ENCODE data around the gene SLC37A3. TPM values are rescaled to one million over a fixed set of nuclear protein-coding genes. Genes with fewer than 3 reads are reported as not detected.

SLC37A3 gene
- total RNA-seq, 2 experiments from 2014 or later = 8.0 to 10.0 TPM

DNA sequence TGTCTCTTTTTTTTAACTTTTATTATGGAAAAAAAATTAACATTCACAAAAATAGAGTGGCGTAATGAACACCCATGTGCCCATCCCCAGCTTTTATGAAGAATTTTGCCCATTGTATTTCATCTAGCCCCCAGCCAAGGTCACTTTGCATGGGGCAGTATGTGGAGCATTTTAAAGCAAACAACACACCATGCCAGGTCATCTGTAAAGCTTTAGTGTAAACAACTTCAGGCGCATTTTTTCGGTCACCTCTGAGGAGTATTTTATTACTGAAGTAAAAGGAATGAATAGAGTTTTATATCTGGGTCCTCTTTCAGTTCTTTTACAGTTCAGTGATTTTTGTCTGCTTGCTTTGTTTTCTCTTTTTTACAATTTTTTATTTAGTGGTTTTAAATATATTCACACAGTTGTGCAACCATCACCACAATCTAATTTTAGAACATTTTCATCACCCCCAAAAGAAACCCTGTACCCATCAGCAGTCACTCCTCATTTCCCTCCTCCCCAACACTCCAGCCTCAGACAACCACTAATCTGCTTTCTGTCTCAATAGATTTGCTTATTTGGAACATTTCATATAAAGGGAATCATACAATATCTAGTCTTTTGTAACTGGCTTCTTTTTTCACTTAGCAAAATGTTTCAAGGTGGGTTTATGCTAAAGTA lies 87.9 kb downstream of the SLC37A3 start:
- Histone ChIP-seq H2AFZ (ENCODE audit: low read length) (no peak overlapping the region), H3K36me3 (ENCODE audit: insufficient read depth, low read length) (no peaks in the 10 kb centered on the region), H3K79me2 (ENCODE audit: insufficient read depth, low read depth, low read length) (no peaks in the 10 kb centered on the region), H3K4me3 (ENCODE audit: low read depth, low read length, poor library complexity, severe bottlenecking) (no peak overlapping the region), H3K4me2 (ENCODE audit: low read length) (no peak overlapping the region), H3K9me2 (ENCODE audit: insufficient read depth, low read length) (no peaks in the 10 kb centered on the region), H3K9me3 (ENCODE audit: low read length) (0 out of 2 replicates have a peak, but pooled peaks cover 5% of the 10 kb centered on the region), H4K20me1 (ENCODE audit: insufficient read depth, low read length) (no peaks in the 10 kb centered on the region), H3K27ac (ENCODE audit: low read depth, low read length, poor library complexity, severe bottlenecking) (no peak overlapping the region), H3K4me1 (ENCODE audit: insufficient read depth, low read length, poor library complexity, severe bottlenecking) (no peaks in the 10 kb centered on the region)
- ChIA-PET CTCF (ENCODE audit: unreplicated experiment) (no interaction called here), POLR2A (no interaction called here)
- BruUV-seq (replicated peaks) = no TSS peak
- DNase-seq (ENCODE audit: low spot score) = no peak
- TF ChIP-seq EZH2phosphoT487 (IDR thresholded peaks at IDR 0.05; ENCODE audit: borderline replicate concordance, low read depth, low read length) (no peak), CTCF (conservative IDR thresholded peaks at IDR 0.05; ENCODE audit: low read length) (no peak)
- intact Hi-C loops (cut with micrococcal nuclease; ENCODE audit: unreplicated experiment) = no loop called here

GRCh38 chr7:140308060-140308459 lies 90.3 kb downstream of the SLC37A3 start:
- Histone ChIP-seq H3K4me1 (ENCODE audit: insufficient read depth, low read length, poor library complexity, severe bottlenecking) (no peaks in the 10 kb centered on the region), H2AFZ (ENCODE audit: low read length) (no peak overlapping the region), H3K9me2 (ENCODE audit: insufficient read depth, low read length) (no peaks in the 10 kb centered on the region), H3K4me2 (ENCODE audit: low read length) (no peak overlapping the region), H3K27ac (ENCODE audit: low read depth, low read length, poor library complexity, severe bottlenecking) (no peak overlapping the region), H3K4me3 (ENCODE audit: low read depth, low read length, poor library complexity, severe bottlenecking) (no peak overlapping the region), H4K20me1 (ENCODE audit: insufficient read depth, low read length) (no peaks in the 10 kb centered on the region), H3K9me3 (ENCODE audit: low read length) (0 out of 2 replicates have a peak, but pooled peaks cover 5% of the 10 kb centered on the region), H3K36me3 (ENCODE audit: insufficient read depth, low read length) (no peaks in the 10 kb centered on the region), H3K79me2 (ENCODE audit: insufficient read depth, low read depth, low read length) (no peaks in the 10 kb centered on the region)
- intact Hi-C loops (cut with micrococcal nuclease; ENCODE audit: unreplicated experiment) = no loop called here
- TF ChIP-seq EZH2phosphoT487 (IDR thresholded peaks at IDR 0.05; ENCODE audit: borderline replicate concordance, low read depth, low read length) (no peak), CTCF (conservative IDR thresholded peaks at IDR 0.05; ENCODE audit: low read length) (no peak)
- DNase-seq (ENCODE audit: low spot score) = no peak
- no TSS peak for BruUV-seq (replicated peaks)
- ChIA-PET POLR2A (no interaction called here), CTCF (ENCODE audit: unreplicated experiment) (no interaction called here)

DNA sequence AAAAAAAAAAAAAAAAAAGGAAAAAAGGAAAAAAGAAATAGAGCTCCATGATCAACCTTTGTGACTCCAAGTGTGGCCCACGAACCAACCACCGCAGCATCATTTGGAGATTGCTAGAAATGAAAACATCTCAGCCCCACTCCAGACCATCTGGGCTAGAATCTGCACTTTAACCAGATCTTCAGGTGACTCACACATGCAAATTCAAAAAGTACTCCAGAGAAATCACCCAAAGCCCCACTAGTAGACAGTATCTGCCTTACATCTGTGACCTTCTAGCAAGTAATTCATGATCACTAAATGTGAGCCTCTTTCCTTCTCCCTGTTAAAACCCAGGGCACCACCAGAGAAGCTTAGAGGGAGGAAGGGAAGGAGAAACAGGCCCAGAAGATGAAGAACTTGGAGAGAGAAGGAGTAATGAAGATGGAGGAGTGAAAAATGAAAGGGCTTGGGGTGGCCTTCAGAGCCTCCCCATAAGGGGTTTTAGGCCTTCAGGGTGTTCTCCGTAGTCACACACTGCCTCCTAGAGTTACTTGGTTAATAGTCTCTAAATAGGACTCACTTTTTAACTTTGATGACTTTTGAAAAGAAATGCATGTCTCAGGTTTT lies 94.0 kb downstream of the SLC37A3 start:
- POLR2A ChIA-PET = interaction anchor here (0.6 to 1.6 kb wide), 3 partner anchors 12 to 159 kb away, joined by 3 to 4 read pairs (median 3); no protein-coding TSS in a partner anchor

More for the DNA sequence above, 94.0 kb downstream of the SLC37A3 start:
- peak; percentile 52 for DNase-seq (ENCODE audit: low spot score)
- Histone ChIP-seq H4K20me1 (ENCODE audit: insufficient read depth, low read length) (no peaks in the 10 kb centered on the region), H3K4me1 (ENCODE audit: insufficient read depth, low read length, poor library complexity, severe bottlenecking) (no peaks in the 10 kb centered on the region), H3K36me3 (ENCODE audit: insufficient read depth, low read length) (no peaks in the 10 kb centered on the region), H3K79me2 (ENCODE audit: insufficient read depth, low read depth, low read length) (no peaks in the 10 kb centered on the region), H3K4me2 (ENCODE audit: low read length) (no peak overlapping the region), H3K4me3 (ENCODE audit: low read depth, low read length, poor library complexity, severe bottlenecking) (no peak overlapping the region), H3K27ac (ENCODE audit: low read depth, low read length, poor library complexity, severe bottlenecking) (no peak overlapping the region), H3K9me3 (ENCODE audit: low read length) (no peaks in the 10 kb centered on the region), H3K9me2 (ENCODE audit: insufficient read depth, low read length) (no peaks in the 10 kb centered on the region), H2AFZ (ENCODE audit: low read length) (no peak overlapping the region)
- TF ChIP-seq EZH2phosphoT487 (IDR thresholded peaks at IDR 0.05; ENCODE audit: borderline replicate concordance, low read depth, low read length) (no peak), CTCF (conservative IDR thresholded peaks at IDR 0.05; ENCODE audit: low read length) (peak; percentile 67)
- no TSS peak for BruUV-seq (replicated peaks)
- CTCF ChIA-PET (ENCODE audit: unreplicated experiment) = interaction anchor here (1.1 kb wide), 1 partner anchor 127 kb away, joined by 3 read pairs; no protein-coding TSS in a partner anchor
- intact Hi-C loops (cut with micrococcal nuclease; ENCODE audit: unreplicated experiment) = loop anchor here (1.0 kb wide), 1 partner anchor 129 kb away; no protein-coding TSS in a partner anchor
